Activated T-cell treated with anti-CD3 and anti-CD28 coated beads, Interleukin-2, amount 50 U/mL, for 48 hours (primary cell): ENCODE measurements around the gene VCPKMT.
A peak's percentile ranks its signal among the peaks of the same experiment; 100 is the strongest.

ENCODE experiments used
- DNase-seq, 2 experiments: peaks; one replicate each; pipeline ENCODE4 v3.0.0-alpha.2; 2020

VCPKMT gene

DNA sequence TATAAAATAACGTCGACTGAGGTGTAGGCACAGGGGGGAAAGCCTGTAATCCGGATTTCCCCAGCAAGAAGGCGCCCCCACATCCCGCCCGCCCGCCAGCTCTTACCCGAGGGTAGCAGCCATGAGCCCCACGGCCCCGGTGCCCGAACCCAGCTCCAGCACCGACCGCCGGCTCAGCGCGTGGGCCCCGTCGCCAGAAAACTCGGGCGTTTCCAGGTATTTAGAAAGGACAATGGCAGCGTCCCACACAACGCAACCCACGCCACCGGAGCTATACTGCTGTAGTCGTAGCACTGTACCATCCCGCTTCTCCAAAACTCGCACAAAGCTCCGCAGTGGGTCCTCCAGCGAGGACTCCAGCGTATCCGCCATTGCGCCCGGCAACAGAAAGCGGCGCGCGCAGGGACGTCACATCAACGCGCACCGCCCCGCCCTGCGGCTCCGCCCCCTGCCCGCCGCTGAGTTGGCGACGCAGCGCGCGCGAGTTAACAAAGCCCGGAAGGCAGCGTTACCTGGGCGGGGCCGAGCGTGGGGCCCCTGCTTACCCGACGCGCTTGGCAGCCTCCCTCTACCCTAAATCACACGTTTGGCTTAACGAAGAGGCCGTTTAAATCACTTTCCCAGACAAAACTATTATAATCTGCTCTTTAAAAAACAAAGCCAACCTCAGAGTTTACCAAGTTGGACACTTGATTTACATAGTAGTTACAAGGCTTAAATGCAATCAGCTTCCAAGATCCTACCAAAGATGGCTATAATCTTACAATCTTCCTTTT is at the start of gene VCPKMT:
Gene VCPKMT (minus strand): TSS at position 392 of the 776 bp plus-strand sequence. CDS start 20 bp downstream, at position 372.
- peak; percentile 98 for DNase-seq

DNA sequence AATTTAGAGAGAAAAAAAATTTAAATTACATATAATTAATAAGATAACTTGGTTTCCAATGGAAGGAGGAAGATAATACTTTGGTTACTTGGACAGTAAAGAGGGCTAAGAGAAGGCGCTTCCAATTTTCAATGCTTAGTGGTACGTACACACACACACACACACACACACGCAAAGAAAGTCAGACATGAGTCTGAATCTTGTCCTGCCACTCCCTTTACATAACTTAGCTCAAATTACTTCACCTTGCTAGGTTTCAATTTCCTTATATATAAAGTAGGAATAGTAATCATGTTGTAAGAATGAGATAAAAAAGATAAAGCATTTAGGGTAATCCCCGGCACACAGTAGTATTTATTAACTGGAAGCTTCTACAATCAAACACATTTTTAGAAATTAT is 39.7 kb upstream of the VCPKMT start:
- DNase-seq: no peak

GRCh38 chr14:50148799-50149198 is 32.4 kb upstream of the VCPKMT start:
- DNase-seq: no peak

DNA sequence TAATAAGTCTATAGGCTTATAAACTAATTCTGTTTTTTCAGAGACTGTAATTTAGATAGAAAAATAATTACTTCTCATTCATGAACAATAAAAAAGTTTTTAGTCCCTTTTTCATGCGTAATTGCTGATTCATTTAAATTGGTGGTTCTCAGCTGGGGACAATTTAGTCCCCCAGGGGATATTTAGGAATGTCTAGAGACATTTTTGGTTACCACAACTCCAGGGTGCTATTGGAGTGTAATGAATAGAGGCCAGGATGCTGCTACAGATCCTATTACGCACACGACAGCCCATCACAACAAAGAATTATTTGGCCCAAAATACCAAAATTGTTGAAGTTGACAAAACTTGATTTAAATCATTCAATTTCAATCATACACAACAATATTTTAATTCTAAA is 22.8 kb upstream of the VCPKMT start:
- DNase-seq: no peak

DNA sequence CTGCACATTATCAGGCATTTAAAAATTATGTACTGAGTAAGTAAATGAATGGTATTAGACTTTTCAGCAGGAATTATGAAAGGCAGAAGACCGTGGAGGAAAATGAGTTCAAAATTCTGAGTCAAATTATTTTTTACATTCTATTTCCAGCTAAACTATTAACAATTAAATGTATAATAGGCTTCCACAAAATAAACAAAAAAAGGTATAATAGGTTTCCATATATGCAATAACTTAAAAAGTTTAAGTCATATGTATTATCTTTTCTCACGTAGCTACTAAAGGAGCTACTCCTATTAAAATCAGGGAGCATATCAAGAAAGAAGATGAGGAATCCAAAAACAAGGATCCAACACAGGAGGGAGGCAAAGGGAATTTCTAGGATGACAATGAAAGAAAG is 11.4 kb upstream of the VCPKMT start:
- no peak for DNase-seq

DNA sequence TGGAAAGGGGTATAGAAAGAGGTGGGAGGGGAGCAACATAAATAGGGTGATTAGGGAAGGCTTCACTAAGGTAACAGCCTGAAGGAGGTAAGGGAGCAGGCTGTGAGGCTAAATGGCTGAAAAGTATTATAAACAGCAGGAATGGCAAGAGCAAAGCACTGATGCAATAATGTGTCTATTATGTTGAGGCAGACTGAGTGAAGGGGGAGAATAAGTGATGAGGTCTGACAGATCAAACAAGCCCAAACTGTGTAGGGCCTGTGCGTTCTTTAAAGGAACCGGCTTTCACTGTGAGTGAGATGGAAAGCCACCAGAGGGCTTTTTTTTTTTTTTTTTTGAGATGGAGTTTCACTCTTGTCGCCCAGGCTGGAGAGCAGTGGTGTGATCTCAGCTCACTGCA is 6.7 kb upstream of the VCPKMT start:
- no peak for DNase-seq

GRCh38 chr14:50122291-50122690 is 5.9 kb upstream of the VCPKMT start:
- no peak for DNase-seq

GRCh38 chr14:50121486-50121885 is 5.1 kb upstream of the VCPKMT start:
- DNase-seq: no peak

DNA sequence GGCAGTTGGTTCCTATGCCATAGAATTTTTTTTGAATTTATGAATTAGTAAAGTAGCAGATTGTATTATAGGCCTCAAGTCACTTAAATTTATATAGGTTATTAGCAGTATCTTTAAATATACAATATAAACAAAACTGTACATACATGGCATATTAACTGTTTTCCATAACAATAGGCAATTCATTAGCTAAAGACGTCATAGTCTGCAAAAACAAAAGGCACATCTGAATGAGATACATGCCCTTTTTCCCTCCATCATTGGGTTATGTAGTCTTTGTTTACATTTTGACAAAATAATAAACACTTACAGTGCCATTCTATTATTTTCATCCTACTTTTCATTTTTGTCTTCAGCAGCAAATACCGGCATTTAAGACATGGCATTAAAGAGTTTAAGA is 1.1 kb upstream of the VCPKMT start:
- no peak for DNase-seq

DNA sequence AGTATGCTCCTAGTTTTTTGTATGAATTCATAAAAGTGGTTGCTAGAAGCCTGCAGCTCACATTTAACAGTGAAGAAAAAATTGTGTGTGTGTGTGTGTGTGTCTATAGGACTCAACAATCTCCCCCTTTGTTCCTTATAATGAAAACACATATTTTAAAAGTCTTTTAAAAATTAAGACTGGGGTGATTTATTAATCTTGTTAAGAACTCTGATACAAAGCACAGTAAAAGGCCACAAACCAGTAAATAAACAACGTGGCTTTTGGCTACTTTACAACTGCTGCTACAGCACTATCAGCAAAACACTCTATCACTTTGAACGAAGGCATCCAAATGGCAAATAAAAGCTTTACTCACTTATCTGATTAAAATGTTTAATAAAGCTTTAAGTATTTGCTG is 594 bp upstream of the VCPKMT start:
- DNase-seq: no peak

DNA sequence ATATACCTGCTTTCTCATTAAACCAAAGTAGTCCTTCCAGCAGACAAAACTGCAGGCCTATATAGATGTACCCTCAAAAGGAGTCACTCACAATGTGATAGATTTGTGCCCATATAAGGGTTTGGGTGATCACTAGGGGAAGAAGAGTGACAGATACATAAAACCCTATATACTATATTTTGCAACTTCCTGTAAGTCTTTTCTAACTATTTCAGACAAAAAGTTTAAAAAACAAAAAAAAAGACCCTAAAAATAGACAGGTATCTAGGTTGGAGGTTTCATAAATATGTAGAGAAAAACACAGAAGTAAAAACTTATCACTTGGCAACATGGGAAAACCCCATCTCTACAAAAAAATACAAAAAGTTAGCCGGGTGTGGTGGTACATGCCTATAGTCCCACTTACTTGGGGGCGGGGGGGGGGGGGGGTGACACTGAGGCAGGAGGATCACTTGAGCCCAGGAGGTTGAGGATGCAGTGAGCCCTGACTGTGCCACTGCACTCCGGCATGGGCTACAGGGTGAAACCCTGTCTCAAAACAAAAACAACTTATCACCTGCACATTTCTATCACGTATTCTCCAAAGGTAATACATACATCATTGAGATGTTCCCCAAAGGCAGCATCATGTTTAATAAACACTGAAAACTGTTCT is 2.9 kb downstream of the VCPKMT start:
- DNase-seq: no peak

DNA sequence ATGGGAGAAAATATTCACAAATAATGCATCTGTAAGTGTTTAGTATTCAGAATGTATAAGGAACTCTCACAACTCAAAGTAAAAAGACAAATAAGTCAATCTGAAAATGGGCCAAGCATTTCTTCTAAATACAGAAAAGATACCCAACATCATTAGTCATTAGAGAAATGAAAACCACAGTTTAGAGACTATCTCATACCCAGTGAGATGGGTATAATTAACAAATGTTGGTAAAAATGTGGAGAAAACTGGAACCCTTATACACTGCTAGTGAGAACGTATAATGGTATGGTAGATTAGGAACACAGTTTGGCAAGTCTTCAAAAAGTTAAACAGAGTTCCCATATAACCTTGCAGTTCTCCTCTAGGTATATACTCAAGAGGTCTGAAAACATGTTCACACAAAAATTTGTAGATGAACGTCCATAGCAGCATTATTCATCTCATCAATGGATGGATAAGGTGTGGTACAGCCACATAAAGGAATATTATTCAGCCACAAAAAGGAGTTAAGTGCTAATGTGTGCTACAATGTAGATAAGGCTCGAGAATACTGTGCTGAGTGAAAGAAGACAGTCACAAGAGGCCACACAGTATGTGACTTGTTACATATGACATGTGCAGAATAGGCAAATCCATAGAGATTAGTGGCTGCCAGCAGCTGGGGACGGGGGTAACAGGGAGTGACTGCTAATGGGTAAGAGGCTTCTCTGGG is 5.9 kb downstream of the VCPKMT start:
- DNase-seq: no peak

DNA sequence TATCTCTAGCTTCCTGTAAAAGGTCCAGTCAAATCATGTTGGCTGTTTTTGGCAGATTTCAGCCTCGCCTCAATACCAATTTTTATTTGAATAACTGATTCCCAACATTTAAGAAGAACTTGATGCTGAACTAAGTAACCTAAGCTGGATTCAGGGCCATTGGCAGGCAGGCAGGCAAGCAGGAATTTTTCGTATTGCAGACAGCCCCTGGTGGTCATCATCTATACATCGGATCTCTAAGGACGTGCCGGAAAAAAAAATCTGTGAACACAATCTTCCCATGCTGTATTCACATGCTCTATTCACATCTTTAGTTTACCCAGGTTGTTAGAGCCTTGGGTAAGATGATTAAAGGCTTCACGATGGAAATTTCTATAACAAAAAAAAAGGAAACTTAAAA is 7.0 kb downstream of the VCPKMT start:
- DNase-seq: no peak

- no peak for DNase-seq
These were observed 8.5 kb downstream of the VCPKMT start for GRCh38 chr14:50107850-50108249.

DNA sequence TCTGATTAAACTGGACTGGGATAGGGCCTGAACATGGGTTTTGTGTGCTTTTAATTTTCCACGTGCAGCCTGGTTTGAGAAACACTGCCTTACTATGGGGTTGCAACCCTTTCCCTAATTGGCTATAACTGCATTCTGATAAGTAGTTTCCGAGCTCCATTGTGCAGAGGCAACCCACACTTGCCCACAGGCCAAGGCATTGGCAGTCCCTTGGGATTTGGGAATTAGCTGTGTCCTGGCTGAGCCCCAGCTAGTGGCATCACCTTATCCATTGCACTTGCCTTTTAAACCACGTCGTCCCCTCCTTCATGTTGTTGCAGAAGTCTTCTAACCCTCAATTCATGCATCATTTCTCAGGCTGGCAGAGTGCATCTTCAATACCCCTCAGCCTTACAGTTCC is 10.2 kb downstream of the VCPKMT start:
- no peak for DNase-seq

GRCh38 chr14:50103558-50103957 is 12.8 kb downstream of the VCPKMT start:
- no peak for DNase-seq

DNA sequence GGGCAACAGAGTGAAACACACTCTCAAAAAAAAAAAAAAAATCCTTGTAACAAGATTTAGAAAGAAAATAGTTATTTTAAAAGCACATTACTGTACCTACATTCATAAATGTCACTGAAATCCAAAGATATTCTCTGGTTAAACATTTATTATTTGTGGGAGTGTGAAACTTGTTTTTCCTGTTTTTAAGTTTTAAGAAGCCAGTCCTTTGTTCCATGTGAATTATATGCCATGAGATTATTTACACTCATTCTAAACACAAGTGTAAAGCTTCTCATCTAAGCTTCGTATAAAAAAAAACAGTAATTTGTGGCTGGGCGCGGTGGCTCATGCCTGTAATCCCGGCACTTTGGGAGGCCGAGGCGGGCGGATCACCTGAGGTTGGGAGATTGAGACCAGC is 15.0 kb downstream of the VCPKMT start:
- no peak for DNase-seq

DNA sequence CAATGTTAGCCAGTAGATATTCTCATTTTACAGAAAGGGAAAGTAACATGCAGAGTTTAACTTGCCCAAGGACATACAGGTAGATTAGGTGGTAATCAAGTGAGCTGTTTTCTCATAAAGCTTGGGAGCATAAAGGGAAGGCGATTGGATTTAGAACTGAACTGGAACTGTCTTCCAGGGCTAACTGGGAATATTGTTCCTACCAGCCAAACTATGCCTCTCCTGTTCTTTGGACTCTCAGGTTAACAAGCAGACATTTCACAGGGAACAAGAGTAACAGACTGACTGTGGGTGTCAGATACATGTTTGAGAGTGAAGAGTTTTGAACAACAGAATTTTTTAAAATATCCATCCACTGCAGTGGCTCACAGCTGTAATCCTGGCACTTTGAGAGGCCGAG is 15.6 kb downstream of the VCPKMT start:
- no peak for DNase-seq

DNA sequence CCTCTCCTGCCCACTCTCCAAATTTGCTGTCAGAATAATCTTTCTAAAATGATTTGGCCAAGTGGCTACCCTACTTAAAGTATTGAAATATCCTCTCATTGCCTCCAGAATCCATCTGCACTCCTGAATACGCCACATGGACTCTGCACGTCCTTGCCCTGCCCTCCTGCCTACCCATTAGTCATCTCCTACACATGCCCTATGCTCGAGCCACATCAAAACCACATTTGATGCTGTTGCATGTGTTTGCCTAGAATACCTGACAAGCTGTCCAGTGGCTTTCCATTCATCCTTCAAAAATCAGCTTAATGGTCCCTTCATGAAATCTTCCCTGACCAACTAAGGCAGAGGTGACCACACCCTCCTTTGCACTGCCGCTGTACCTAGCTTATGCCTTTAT is 17.0 kb downstream of the VCPKMT start:
- DNase-seq: no peak

- no peak for DNase-seq
These were observed 20.5 kb downstream of the VCPKMT start for GRCh38 chr14:50095895-50096294.

GRCh38 chr14:50094056-50094755 is 22.2 kb downstream of the VCPKMT start:
- DNase-seq: no peak

- DNase-seq: no peak
These were observed 22.9 kb downstream of the VCPKMT start for GRCh38 chr14:50093496-50093895.

DNA sequence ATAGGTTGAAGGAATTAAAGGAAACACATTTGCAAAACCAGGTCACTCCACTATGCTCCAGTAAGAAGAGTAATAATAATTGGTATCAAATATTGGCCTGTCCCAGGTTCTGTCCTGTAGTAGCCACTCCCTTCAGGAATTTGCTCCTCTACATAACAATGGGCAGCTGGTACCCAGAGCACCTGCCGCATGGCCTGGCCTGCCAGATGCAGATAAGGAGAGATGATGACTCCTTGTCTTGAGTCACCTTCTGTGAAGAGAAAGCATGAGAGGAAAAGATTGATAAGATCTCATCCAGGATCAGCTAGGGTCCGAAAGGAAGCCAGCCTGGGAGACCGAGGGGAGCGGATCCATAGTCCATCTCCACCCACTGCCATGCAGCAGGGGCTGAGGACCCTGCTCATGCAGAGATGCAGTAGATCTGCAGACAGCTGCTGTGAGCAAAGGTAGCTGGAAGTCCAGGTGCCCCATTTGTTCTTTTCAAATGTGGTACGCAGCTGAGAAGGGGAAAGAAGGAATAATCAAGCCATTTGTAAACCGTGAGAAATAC is 24.3 kb downstream of the VCPKMT start:
- DNase-seq: no peak
